ENCODE measurements around the gene OR6N2.

Gene OR6N2

DNA sequence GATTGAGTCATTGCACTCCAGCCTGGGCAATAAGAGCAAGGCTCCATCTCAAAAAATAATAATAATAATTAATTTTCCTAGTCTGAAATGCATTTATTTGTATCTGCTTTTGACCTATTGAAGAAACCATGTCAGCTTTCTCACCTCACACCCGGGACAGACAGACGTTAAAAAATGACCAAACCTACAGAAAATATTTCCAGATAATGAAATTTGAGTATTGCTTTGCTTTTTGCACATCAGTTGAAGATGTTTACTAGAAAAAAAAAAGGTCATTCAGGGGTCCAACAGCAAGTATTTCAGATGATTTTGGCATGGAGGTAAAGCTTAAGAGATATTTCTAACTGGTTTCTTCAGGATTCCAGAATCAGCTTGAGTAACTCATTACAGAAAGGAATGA, 26.6 kb downstream of the OR6N2 start, which contains the start of gene OR6K6:
Gene OR6K6, plus strand, starts transcription at position 301 of the 400 bp plus-strand sequence. CDS start 168 bp downstream, outside the sequence.
- DNase-seq (ENCODE audit: low read depth), result no peak

DNA sequence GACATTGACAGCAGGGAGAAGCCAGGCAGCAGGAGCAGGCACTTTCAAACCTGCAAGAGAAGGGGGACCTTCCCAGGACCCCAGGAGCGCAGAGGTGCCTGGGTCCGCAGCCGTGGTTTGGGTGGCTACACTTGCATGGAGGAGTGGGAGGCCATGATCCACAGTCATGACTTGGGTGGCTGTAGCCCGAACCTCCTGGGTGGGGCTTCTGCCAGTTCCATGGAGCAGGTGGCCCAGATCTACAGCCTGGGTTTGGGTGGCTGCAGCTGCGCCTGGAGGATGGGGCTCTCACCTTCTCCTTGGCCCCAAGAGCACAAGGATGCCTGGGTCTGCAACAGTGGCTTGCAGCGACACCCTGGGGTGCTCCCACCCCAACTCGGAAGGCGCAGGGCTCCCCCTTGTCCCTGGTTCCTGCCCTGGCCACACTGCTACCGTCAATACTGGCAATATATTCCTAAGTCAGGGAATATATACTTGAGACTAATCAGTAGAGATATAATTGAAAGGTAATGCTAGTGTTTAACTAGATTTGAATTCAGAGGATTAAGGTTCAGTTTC, 28.8 kb downstream of the OR6N2 start:
- DNase-seq (ENCODE audit: low read depth), result no peak

DNA sequence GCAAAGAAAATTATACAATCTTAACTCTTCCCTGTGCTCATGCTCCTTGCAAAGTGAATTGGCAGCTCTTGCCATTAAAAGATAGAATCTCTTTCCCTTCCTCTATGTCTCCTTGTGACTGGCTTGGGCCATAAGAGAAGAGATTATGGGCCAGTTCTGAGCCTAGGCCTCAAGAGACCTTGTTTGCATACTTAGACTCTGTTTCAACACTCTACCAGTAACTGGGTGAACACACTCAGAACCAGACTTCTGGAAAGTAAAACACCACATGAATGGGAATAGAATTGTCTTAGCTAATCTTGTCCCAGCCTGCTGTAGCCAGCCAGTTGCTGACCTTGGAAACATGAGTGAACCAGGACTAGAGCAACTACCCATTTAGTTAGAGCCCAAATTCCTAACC, 45.2 kb downstream of the OR6N2 start:
- DNase-seq (ENCODE audit: low read depth), result no peak

DNA sequence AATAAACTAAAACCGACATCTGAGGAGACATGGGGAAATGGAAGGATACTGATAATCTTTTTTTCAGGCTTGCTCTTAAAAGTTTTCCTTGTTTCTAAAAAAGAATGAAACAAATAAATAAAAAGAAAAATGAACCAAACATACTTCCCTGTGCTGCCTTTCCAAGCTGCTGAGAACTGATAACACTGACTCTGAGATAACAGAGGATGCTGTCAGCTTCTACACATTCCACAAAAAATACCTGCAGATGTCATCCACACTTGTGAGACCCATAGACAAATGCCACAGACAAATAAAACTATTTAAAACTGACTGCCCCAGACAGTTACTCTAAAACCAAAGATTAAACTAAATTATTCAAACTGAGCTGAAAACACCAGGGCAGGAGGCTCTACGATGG, 48.5 kb downstream of the OR6N2 start:
- no peak for DNase-seq (ENCODE audit: low read depth)

DNA sequence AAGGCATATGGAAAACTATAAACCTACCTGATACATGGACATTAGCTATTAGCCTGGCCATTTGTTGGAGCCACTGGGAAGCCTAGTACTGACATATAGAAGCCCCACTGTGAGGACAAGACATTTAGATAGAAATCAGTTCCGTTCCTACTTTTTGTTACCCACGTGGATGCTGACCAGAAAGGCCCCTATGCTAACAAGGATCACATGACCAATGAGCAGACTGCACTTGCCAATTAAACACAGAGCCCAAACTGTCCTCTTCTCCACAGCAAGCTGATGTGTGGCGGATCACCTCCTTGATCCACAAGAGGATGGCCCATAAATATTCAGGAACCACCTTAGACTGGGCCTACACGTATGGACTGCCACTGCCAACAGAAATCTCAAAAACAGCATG, 49.3 kb downstream of the OR6N2 start:
- no peak for DNase-seq (ENCODE audit: low read depth)

DNA sequence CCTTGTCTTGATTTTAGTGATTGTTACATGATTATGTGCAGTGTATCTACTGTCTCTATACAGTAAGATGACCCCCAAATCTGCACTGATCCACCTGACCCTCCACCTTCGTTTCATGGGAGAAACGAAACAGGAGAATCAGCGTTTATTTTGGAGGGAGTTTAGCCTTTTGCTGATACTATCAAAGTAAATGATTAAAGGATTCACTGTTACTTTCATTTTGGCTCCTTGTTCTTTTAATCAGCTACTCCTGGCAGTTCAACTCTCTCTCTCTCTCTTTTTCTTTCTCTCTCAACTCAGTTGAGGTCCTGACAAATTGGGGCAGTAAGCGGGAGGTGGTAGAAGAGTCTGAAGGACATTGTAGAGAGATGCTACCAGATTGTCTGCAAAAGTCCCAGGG, 50.6 kb downstream of the OR6N2 start:
- DNase-seq (ENCODE audit: low read depth), result no peak

GRCh38 chr1:158728510-158729225, 52.3 kb downstream of the OR6N2 start:
- peak; percentile 3 for DNase-seq (ENCODE audit: low read depth)

- DNase-seq (ENCODE audit: low read depth), result no peak
Observed at GRCh38 chr1:158724442-158724841, 56.6 kb downstream of the OR6N2 start.

All from amniotic epithelial cell (primary cell).